COR-L47 (cell line): ENCODE results near the gene LRRC27.

ENCODE experiments used
- DNase-seq: peaks from one replicate; lab custom pipeline; 2025; lab: John Stamatoyannopoulos, UW

The LRRC27 gene

GRCh38 chr10:132357286-132358058 lies 25.5 kb downstream of the LRRC27 start:
- DNase-seq: no peak

DNA sequence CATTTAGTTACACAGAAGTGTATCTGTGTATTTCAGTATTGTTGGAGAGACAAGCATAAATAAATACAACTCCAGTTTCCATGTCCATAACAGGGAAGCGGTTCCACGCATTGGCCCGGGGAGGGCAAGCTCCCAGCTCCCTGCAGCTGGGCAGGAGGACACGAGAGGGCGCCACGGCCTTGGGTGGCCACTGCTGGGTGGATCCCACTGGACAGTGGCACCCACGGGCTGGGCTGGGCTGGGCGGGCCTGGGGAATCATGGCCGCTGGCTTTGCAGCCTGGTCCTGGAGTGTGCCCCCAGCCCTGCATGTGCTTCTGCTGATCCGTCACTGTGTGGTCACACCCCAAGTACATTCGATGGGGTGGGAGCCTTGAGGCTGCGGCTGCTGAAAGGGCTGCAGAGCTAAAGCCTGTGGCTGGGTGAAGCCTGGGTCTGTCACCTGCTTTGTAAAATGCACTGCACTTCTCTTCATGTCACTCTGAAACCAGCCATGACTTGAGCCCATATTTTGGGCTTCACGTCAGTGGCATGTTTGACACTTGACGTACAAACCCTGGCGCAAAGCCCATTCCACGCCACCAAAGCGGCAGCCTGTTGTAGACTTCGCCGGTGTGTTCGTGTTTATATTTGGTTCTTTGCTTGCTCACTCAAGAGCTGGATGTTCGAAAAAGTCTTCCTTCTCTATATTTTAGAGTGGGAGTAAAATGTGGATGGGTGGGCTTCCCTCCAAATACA lies 27.5 kb downstream of the LRRC27 start:
- no peak for DNase-seq

- no peak for DNase-seq
Observed at GRCh38 chr10:132360766-132361447, 28.9 kb downstream of the LRRC27 start.

GRCh38 chr10:132361581-132362101 lies 29.6 kb downstream of the LRRC27 start:
- DNase-seq: no peak

DNA sequence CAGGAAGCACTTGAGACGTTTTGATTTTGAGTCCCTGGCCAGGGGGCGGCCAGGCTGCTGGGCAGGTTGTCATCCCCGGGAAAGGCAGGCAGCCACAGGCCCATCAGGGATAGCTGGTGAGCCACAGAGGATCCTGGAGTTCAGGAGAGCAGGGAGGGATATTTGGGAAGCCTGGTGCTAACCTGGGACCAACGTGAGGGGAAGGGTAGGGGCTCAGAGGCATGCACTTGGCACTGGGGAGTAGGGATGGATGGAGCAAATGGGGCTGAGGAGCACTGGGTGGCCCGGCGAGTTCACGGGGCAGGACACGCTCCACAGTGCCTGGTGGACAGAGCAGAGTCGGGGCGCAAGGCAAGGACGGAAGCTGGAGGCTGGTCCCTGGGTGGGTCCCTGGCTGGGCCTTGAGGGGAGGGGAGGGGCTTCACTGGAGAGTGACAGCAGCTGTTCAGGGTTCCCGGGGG lies 30.2 kb downstream of the LRRC27 start:
- DNase-seq: no peak

GRCh38 chr10:132363376-132363775 lies 31.4 kb downstream of the LRRC27 start:
- DNase-seq: no peak

DNA sequence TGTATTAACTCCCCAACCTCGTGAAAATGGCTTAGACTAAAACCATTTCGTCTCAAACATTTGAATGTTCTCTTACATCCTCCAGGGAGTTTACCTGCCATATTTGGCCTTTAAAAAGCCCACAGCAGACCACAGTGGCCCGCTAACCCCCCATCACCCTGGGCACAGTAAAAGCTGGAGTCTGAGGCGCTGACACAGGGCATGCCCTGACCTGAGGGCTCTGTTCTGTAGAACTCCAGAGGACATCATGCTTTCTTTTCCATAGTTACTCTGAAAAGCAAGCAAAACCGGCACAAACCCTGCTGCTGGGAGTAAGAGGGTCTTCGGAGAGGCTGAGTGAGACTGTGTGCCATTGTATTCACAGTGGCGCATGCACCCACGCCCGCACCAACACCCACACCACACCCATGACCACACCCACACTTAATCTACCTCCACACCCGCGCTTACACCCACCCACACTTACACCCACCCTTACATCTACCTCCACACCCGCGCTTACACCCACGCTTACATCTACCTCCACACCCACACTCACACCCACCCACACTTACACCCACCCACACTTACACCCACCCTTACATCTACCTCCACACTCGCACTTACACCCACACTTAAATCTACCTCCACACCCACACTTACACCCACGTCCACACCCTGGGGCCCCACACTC lies 32.1 kb downstream of the LRRC27 start:
- DNase-seq: no peak

- DNase-seq: no peak
Observed at GRCh38 chr10:132364594-132364970, 32.6 kb downstream of the LRRC27 start.

GRCh38 chr10:132365102-132365501 lies 33.1 kb downstream of the LRRC27 start:
- DNase-seq: no peak

DNA sequence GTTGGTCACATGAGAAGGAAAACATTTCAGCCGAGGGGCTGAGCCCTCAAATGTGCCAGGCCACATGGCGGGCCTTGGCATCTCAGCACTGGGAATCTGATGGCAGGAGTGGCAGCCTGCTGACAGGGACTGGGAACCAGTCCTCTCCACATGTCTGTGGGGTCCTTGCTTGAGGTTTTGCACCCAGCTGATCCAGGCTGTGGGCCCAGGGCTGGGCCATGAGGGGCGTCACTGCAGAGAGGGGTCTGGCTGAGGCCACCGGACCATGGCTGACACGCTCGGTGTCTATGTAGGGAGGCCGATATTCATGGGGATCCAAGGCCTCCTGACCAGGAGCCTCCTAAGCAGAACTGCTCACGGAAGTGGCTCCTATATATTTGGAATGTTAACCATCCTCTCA lies 34.0 kb downstream of the LRRC27 start:
- DNase-seq: no peak

GRCh38 chr10:132366499-132366898 lies 34.5 kb downstream of the LRRC27 start:
- no peak for DNase-seq

GRCh38 chr10:132368391-132368790 lies 36.4 kb downstream of the LRRC27 start:
- no peak for DNase-seq

GRCh38 chr10:132368881-132369635 lies 37.1 kb downstream of the LRRC27 start:
- DNase-seq: no peak

DNA sequence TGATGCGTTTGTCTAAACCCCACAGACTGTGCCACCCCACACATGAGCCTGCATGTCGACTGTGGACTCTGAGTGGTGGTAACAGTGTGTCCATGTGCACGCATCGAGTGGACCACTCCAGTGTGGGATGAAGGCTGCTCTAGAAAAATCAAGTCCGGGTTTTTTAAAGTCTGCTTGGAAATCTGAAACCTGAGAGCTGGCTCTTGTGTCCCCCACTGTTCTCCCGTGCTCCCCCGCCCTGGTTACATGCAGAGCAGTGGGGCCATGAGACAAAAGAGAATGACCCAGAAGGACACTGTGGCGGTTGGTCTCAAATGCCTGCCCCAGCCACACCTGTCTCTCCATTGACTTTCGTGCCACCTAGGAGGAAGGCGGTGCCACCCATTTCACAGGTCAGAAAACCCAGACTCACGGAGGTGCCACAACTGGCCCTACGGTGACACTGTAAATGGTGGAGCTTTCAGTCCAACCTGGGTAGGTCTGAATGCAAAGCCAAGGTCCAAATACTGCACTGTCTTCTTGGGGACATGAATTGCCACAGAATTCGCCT lies 37.7 kb downstream of the LRRC27 start:
- no peak for DNase-seq

GRCh38 chr10:132370426-132371340 lies 38.7 kb downstream of the LRRC27 start:
- no peak for DNase-seq

- DNase-seq: no peak
Observed at GRCh38 chr10:132371641-132372081, 39.7 kb downstream of the LRRC27 start.

DNA sequence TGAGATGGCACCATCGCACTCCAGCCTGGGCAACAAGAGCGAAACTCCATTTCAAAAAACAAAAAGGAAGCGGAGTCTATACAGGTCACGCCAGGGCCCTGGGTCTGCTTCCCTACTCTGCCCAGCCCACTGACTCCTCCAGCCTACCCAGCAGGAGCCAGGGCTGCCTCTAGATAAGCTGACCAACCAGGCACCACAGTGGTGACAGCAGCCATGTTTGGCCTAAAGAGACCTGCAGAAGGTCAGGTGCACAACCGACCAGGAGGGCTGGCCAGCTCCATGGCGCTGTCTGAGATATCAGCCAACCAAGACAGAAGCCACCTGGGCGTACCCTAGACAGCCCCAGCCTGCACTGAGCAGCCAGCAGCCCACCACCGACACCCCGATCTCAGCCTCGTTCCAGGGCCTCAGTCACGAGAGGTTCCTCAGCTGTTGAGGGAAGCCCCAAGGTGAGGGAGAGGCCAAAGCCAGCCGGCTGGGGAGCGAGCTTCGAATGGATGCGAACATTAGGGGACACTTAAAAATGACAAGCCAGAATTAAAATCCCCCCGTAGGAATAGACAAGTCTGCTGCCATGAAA lies 40.6 kb downstream of the LRRC27 start:
- DNase-seq: no peak

DNA sequence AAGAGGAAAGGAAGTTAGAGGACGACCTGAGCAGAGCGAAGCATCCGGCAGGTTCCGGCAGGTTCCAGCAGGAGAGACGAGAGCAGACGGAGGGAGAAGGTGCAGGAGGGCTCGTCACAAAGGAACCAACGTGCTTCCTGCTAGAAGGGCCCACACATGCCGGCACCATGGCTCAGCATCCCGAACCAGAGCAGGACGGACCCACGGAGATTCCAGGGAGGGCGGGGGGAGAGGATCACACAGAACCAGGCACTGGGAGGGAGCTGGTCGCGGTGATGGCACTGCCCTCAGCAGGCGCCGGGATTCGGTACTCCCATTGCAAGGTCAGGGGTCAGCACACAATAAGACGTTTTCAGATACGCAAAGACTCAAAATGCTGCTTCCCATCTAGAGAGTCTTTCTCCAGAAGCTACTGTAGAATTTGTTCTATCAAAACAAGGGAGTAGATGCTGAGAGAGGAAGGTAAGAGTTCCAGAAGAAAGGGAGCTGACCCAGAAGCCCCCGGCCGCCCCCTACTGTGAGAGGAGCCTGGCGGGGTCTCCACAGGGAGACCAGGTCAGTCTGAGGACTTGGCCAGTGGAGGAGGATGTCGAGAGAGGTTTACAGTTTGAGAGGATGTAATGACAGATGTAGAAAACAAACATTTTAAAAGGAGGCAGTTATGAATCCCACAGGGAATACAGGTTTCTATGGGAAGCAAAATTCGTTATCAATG lies 41.4 kb downstream of the LRRC27 start:
- no peak for DNase-seq

DNA sequence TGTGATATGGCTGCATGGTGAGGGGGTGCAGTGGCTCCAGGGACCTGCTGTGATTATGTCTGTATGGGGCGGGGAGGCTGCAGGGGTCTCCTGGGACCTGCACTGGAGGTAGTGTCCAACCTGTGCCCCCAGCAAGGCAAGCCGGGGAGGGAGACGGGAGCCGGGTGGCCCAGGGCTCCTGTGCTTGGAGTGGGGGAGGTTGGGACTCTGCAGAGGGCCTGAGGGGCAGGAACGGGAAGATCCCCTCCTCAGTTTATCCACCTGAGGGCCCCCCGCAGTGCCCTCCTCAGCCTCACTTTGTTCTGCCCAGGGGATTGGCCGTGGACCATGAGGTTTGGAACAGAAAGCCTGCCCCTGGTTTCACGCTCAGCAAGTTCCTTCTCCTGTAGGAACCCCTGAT lies 42.2 kb downstream of the LRRC27 start:
- DNase-seq: no peak
